BLaER1 treated with 17β-estradiol and CSF1 and Interleukin-3, amounts not matched to agents 10 nM and 100 nM (cell line): ENCODE data around the gene PFKFB3.
"Not testable (repeated sequence)": the region's sequence is repeated elsewhere in the genome, so short reads cannot be mapped to it uniquely, and the experiment has no call there.

Experiments
- H3K27ac ChIP-seq, 11 experiments: shearing (Covaris generic); formaldehyde crosslinking; 2 replicates each; pipeline ENCODE4 v1.8.1; 2022
- H3K27me3 ChIP-seq, 11 experiments: shearing (Covaris generic); formaldehyde crosslinking; 2 replicates each; pipeline ENCODE4 v1.8.1; 2022
- H3K36me3 ChIP-seq, 11 experiments: shearing (Covaris generic); formaldehyde crosslinking; 2 replicates each; pipeline ENCODE4 v1.8.1; 2022
- H3K4me1 ChIP-seq, 10 experiments: shearing (Covaris generic); formaldehyde crosslinking; 2 replicates each; pipeline ENCODE4 v1.8.1; 2022
- H3K4me2 ChIP-seq, 11 experiments: shearing (Covaris generic); formaldehyde crosslinking; 2 replicates each; pipeline ENCODE4 v1.8.1; 2022
- H3K4me3 ChIP-seq, 10 experiments: shearing (Covaris generic); formaldehyde crosslinking; 2 replicates each; pipeline ENCODE4 v1.8.1; 2022
- H3K9ac ChIP-seq, 11 experiments: shearing (Covaris generic); formaldehyde crosslinking; 2 replicates each; pipeline ENCODE4 v1.8.1; 2022
- H3K9me3 ChIP-seq, 11 experiments: shearing (Covaris generic); formaldehyde crosslinking; replicated peaks in 1 of 11; 2 replicates each; pipeline ENCODE4 v1.8.1; 2022
- H4K20me1 ChIP-seq, 11 experiments: shearing (Covaris generic); formaldehyde crosslinking; 2 replicates each; pipeline ENCODE4 v1.8.1; 2022
- Cebpa-rat ChIP-seq, 11 experiments: shearing (Covaris generic); IDR thresholded peaks; 2 replicates each; pipeline ENCODE4 v1.8.1; 2022

Gene PFKFB3

DNA sequence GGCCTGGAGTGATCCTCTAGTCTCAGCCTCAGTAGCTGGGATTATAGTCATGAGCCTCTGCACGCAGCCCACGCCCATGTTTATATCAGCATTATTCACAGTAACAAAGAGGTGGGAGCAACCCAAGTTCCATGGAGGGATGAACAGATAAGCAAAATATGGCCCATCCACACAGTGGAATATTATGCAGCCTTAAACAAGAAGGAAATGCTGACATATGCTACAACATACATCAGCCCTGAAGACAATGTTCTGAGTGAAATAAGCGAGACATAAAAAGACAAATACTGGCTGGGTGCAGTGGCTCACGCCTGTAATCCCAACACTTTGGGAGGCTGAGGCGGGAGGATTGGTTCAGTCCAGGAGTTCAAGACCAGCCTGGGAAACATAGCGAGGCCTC lies 21.5 kb upstream of the PFKFB3 start:
- H3K4me2 ChIP-seq: no peak overlapping the region
- H3K36me3 ChIP-seq: peaks cover 0 to 23% (median 5%) of the 10 kb centered on the region in 11 experiments; a peak in 9 of 22 replicates
- no peaks in the 10 kb centered on the region for H3K27me3 ChIP-seq
- TF ChIP-seq Cebpa-rat (IDR thresholded peaks at IDR 0.05): no peak
- H3K9ac ChIP-seq: no peak overlapping the region
- H3K9me3 ChIP-seq: no peaks in the 10 kb centered on the region
- no peak overlapping the region for H3K4me3 ChIP-seq
- H3K4me1 ChIP-seq: peaks cover 26 to 55% (median 41%) of the 10 kb centered on the region in 10 experiments
- no peak overlapping the region for H3K27ac ChIP-seq
- H4K20me1 ChIP-seq: peaks cover 59 to 96% (median 82%) of the 10 kb centered on the region in 11 experiments; a peak in 21 of 22 replicates

GRCh38 chr10:6182454-6183098 lies 20.2 kb upstream of the PFKFB3 start:
- Histone ChIP-seq H3K4me2 (no peak overlapping the region), H3K27me3 (no peaks in the 10 kb centered on the region), H3K4me1 (peaks cover 22 to 49% (median 35%) of the 10 kb centered on the region in 10 experiments), H3K4me3 (no peak overlapping the region), H3K9ac (peak overlapping the region in 1 of 11 experiments; percentile 39; a peak in 2 of 22 replicates), H4K20me1 (peaks cover 47 to 96% (median 83%) of the 10 kb centered on the region in 11 experiments; a peak in 21 of 22 replicates), H3K9me3 (no peaks in the 10 kb centered on the region), H3K27ac (no peak overlapping the region; a peak in 1 of 22 replicates), H3K36me3 (peaks cover 0 to 18% (median 5%) of the 10 kb centered on the region in 11 experiments; a peak in 7 of 22 replicates)
- no peak for TF ChIP-seq Cebpa-rat (IDR thresholded peaks at IDR 0.05)

GRCh38 chr10:6185039-6185716 lies 17.6 kb upstream of the PFKFB3 start:
- H3K27me3 ChIP-seq: no peaks in the 10 kb centered on the region
- H3K4me2 ChIP-seq: peak overlapping the region; percentile 31 to 73 (median 57)
- H3K4me1 ChIP-seq: peaks cover 14 to 36% (median 28%) of the 10 kb centered on the region in 10 experiments
- H3K36me3 ChIP-seq: peaks cover 0 to 9% (median 0%) of the 10 kb centered on the region in 11 experiments; a peak in 6 of 22 replicates
- no peaks in the 10 kb centered on the region for H3K9me3 ChIP-seq
- H3K27ac ChIP-seq: peak overlapping the region in 9 of 11 experiments; percentile 14 to 47 (median 34); a peak in 13 of 22 replicates
- H4K20me1 ChIP-seq: peaks cover 22 to 76% (median 58%) of the 10 kb centered on the region in 11 experiments; a peak in 21 of 22 replicates
- H3K4me3 ChIP-seq: no peak overlapping the region
- peak overlapping the region in 5 of 11 experiments; percentile 16 to 37 (median 31); a peak in 6 of 22 replicates for H3K9ac ChIP-seq
- no peak for TF ChIP-seq Cebpa-rat (IDR thresholded peaks at IDR 0.05)

DNA sequence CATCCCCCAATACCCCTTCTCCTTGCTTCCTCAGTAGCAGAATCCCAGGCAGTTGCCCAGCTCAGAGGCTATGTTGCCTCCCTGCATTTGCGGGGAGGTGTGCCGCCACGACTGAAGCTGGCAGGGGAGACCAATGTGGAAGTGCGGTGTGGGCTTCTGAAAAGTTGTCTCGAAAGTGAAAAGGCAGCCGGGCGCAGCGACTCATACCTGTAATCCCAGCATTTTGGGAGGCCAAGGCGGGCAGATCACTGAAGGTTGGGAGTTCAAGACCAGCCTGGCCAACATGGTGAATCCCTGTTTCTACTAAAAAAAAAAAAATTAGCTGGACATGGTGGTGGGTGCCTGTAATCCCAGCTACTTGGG lies 15.9 kb upstream of the PFKFB3 start:
- TF ChIP-seq Cebpa-rat (IDR thresholded peaks at IDR 0.05): no peak
- no peak overlapping the region for H3K9ac ChIP-seq
- peaks cover 12 to 70% (median 44%) of the 10 kb centered on the region in 11 experiments; a peak in 21 of 22 replicates for H4K20me1 ChIP-seq
- 0 out of 22 replicates have a peak overlapping the region, but pooled peaks of 1 of the 11 experiments have one; percentile 57 for H3K4me2 ChIP-seq
- no peak overlapping the region for H3K27ac ChIP-seq
- peaks cover 0 to 17% (median 4%) of the 10 kb centered on the region in 11 experiments; a peak in 8 of 22 replicates for H3K36me3 ChIP-seq
- no peaks in the 10 kb centered on the region for H3K27me3 ChIP-seq
- H3K4me3 ChIP-seq: no peak overlapping the region
- peaks cover 18 to 53% (median 38%) of the 10 kb centered on the region in 10 experiments for H3K4me1 ChIP-seq
- no peaks in the 10 kb centered on the region for H3K9me3 ChIP-seq

- TF ChIP-seq Cebpa-rat (IDR thresholded peaks at IDR 0.05): no peak
These were observed 15.5 kb upstream of the PFKFB3 start for GRCh38 chr10:6187278-6187677.

DNA sequence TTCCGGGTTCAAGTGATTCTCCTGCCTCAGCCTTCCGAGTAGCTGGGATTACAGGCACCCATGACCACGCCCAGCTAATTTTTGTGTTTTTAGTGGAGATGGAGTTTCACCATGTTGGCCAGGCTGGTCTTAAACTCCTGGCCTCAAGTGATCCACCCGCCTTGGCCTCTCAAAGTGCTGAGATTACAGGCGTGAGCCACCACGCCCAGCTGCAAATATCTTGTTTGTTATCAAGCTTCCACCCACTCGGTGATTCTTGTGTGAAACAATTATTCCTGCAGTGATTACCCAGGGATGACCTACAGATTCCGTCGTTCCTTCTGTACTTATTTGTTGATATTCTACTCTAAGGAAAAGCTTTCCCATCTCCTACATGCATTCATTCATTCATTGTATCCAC lies 12.7 kb upstream of the PFKFB3 start:
- H3K27me3 ChIP-seq, H3K9me3 ChIP-seq, H3K9ac ChIP-seq, H3K4me3 ChIP-seq, H3K27ac ChIP-seq: not testable (repeated sequence)
- Histone ChIP-seq H3K36me3 (peaks cover 0 to 18% (median 5%) of the 10 kb centered on the region in 11 experiments; a peak in 8 of 22 replicates), H4K20me1 (peaks cover 0 to 75% (median 33%) of the 10 kb centered on the region in 11 experiments; a peak in 19 of 22 replicates), H3K4me2 (0 out of 22 replicates have a peak overlapping the region, but pooled peaks of 1 of the 11 experiments have one; percentile 53), H3K4me1 (peaks cover 12 to 72% (median 37%) of the 10 kb centered on the region in 10 experiments)

More at GRCh38 chr10:6187278-6187677, 15.5 kb upstream of the PFKFB3 start:
- Histone ChIP-seq H3K36me3 (peaks cover 0 to 18% (median 4%) of the 10 kb centered on the region in 11 experiments; a peak in 8 of 22 replicates), H3K27ac (no peak overlapping the region), H3K27me3 (no peaks in the 10 kb centered on the region), H3K4me2 (no peak overlapping the region), H4K20me1 (peaks cover 8 to 70% (median 40%) of the 10 kb centered on the region in 11 experiments; a peak in 21 of 22 replicates), H3K9me3 (no peaks in the 10 kb centered on the region), H3K9ac (no peak overlapping the region), H3K4me3 (no peak overlapping the region), H3K4me1 (peaks cover 18 to 57% (median 40%) of the 10 kb centered on the region in 10 experiments)

DNA sequence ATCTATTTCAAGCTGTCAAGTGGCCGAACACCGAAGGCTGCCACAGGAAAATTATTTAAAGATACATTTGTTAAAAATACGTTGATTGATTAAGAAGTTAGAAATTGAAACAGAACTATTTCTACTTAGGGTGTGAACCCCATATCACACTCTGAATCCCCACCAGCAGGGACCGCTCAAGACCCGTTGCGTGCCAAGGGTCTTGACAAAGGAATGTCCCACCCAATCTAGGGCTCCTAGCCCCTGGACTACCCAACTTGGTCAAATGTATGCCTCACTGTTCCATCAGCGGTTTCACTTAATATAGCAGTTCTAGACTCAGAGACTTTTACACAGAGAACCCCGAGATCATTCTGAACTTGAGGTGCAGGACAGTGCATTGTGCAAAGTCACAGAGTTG lies 11.6 kb upstream of the PFKFB3 start:
- Histone ChIP-seq H3K36me3 (peaks cover 0 to 18% (median 5%) of the 10 kb centered on the region in 11 experiments; a peak in 9 of 22 replicates), H3K9me3 (no peaks in the 10 kb centered on the region), H3K27ac (no peak overlapping the region; a peak in 1 of 22 replicates), H3K4me2 (peak overlapping the region in 4 of 11 experiments; percentile 4 to 53 (median 29); a peak in 6 of 22 replicates), H3K4me3 (no peak overlapping the region), H3K27me3 (no peaks in the 10 kb centered on the region), H3K9ac (no peak overlapping the region), H4K20me1 (peaks cover 0 to 76% (median 39%) of the 10 kb centered on the region in 11 experiments; a peak in 19 of 22 replicates), H3K4me1 (peaks cover 17 to 72% (median 37%) of the 10 kb centered on the region in 10 experiments)
- no peak for TF ChIP-seq Cebpa-rat (IDR thresholded peaks at IDR 0.05)

DNA sequence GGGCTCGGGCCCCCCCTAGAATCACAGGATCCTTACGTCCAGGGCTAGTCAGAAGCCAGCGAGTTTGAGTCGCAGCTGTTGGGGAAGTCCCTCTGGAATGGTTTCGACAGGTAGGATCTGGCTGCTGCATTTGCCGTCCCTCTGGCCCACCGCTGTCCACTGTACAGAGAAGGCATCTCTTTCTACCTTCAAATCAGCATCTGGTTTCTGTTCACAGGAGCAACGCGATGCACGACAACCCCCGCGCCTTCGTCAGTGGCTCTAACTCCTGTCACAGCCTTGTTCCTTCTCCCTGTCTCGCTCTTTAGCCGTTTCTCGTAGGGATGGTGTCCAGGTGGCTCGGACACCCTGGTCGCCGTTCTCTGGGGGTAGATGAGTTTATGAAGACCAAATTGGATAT lies 11.2 kb upstream of the PFKFB3 start:
- H3K27me3 ChIP-seq: no peaks in the 10 kb centered on the region
- no peaks in the 10 kb centered on the region for H3K9me3 ChIP-seq
- H3K27ac ChIP-seq: peak overlapping the region in 1 of 11 experiments; percentile 28; a peak in 1 of 22 replicates
- no peak overlapping the region for H3K4me3 ChIP-seq
- H3K9ac ChIP-seq: no peak overlapping the region
- H3K36me3 ChIP-seq: peaks cover 0 to 18% (median 5%) of the 10 kb centered on the region in 11 experiments; a peak in 9 of 22 replicates
- peak overlapping the region in 3 of 11 experiments; percentile 4 to 53 (median 43); a peak in 5 of 22 replicates for H3K4me2 ChIP-seq
- peaks cover 0 to 76% (median 43%) of the 10 kb centered on the region in 11 experiments; a peak in 19 of 22 replicates for H4K20me1 ChIP-seq
- H3K4me1 ChIP-seq: peaks cover 19 to 72% (median 38%) of the 10 kb centered on the region in 10 experiments
- TF ChIP-seq Cebpa-rat (IDR thresholded peaks at IDR 0.05): no peak

DNA sequence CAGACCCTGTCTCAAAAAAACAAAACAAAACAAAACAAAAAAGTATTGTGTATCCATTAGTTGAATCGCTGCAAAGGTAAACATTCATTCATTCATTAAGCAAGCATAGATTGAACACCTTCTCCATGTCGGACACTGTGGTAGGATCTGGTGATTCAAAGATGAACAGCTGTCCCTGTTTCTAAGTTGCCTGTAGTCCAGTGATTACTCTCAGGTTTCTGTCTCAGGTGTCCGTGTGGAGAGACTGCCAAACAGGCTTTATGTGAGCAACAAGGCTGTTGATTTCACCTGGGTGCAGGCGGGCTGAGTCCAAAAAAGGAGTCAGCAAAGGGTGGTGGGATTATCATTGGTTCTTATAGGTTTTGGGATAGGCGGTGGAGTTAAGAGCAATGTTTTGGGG lies 9.4 kb upstream of the PFKFB3 start:
- H3K9me3 ChIP-seq, H3K9ac ChIP-seq, H3K27ac ChIP-seq, H3K27me3 ChIP-seq, H3K4me3 ChIP-seq: not testable (repeated sequence)
- Histone ChIP-seq H3K4me2 (peak overlapping the region in 2 of 11 experiments; percentile 43 to 53; a peak in 4 of 22 replicates), H4K20me1 (peaks cover 0 to 78% (median 43%) of the 10 kb centered on the region in 11 experiments; a peak in 16 of 22 replicates), H3K36me3 (peaks cover 0 to 18% (median 5%) of the 10 kb centered on the region in 11 experiments; a peak in 9 of 22 replicates), H3K4me1 (peaks cover 19 to 84% (median 39%) of the 10 kb centered on the region in 10 experiments)
